H1 (cell line): ENCODE data around the gene LPP. TPM values are rescaled to one million over a fixed set of nuclear protein-coding genes. Genes with fewer than 3 reads are reported as not detected.

Source experiments
- ATF3 ChIP-seq: IDR thresholded peaks from 2 replicates; pipeline ENCODE4 v1.6.1; 2011; ENCODE audit warnings: low read depth, mild to moderate bottlenecking, low read length; ENCODE audit not compliant: insufficient read depth
- CBX5 ChIP-seq: fragments of 300-800, 300-1000 bp; sonication (generic); IDR thresholded peaks from 2 replicates; pipeline ENCODE4 v1.7.1; 2016; ENCODE audit warnings: antibody characterized with exemption, low read length, low read depth
- CREB1 ChIP-seq: IDR thresholded peaks from 2 replicates; pipeline ENCODE4 v1.6.1; 2012; ENCODE audit warnings: inconsistent platforms
- KDM4A ChIP-seq: IDR thresholded peaks from one replicate; pipeline ENCODE4 v1.7.1; 2012; ENCODE audit warnings: low read depth, mild to moderate bottlenecking, moderate library complexity, low read length, inconsistent platforms; ENCODE audit not compliant: severe bottlenecking
- PHF8 ChIP-seq: fragments of 200-600 bp; sonication (generic); conservative IDR thresholded peaks from 2 replicates; pipeline ENCODE4 v1.7.1; 2012; ENCODE audit warnings: low read depth, mild to moderate bottlenecking, inconsistent platforms, low read length, moderate library complexity
- RFX5 ChIP-seq: IDR thresholded peaks from 2 replicates; pipeline ENCODE4 v1.6.1; 2011; ENCODE audit warnings: low read depth, low read length, improper control_type of control experiment, borderline replicate concordance
- polyA plus RNA-seq, 7 experiments: library from polyadenylated mRNA; depleted of rRNA in 3 of 7; stranded (reverse) in 5 of 7; unstranded in 2 of 7; fragments of >200 nt in 5 of 7; fragments of 200-250 nt in 2 of 7; gene quantifications; 1 replicate in 5 of 7; 2 replicates in 1 of 7; 4 replicates in 1 of 7; pipeline versions ENCODE4 v1.2.1 to v1.2.3, GENCODE V29; 2011 to 2013; ENCODE audit warnings: missing spikeins in 2 of 7, mixed read lengths in 2 of 7
- total RNA-seq: library from RNA; stranded (reverse); fragmentation: NEBNext Ultra II Directional; extraction: Animal tissue kit (Norgen Biotek cat#: 25700); gene quantifications from 2 replicates; pipeline ENCODE4 v1.2.1, GENCODE V29; 2021

LPP gene
- total and polyA plus RNA-seq, 2 of the 8 experiments (the other 6 are each of a cell fraction or from before 2014, with no cell fraction given): 10.0 to 53.3 TPM

- TF ChIP-seq CBX5: no peak
- no peak for TF ChIP-seq CREB1
- no peak for TF ChIP-seq KDM4A
- no peak for TF ChIP-seq RFX5
- TF ChIP-seq ATF3: no peak
- no peak for TF ChIP-seq PHF8
Measured at GRCh38 chr3:188673646-188674186, 519.8 kb downstream of the LPP start (continued).
